Psoas muscle (tissue), 8 donors: ENCODE results near the gene TLE7. TPM values are rescaled to one million over a fixed set of nuclear protein-coding genes. Genes with fewer than 3 reads are reported as not detected.

Source experiments
- ATAC-seq, 4 donors: fragments of 200-7000 bp; cut with Tn5 transposase; one replicate each; pipeline ENCODE4 v1.9.1; 2020; ENCODE audit warnings: moderate library complexity in 3 of 4, mild to moderate bottlenecking in 2 of 4
- DNase-seq, 2 donors: peaks; one replicate each; pipeline ENCODE4 v3.0.0-alpha.2; 2020
- H3K27ac ChIP-seq: fragments of 200-600 bp; one replicate; pipeline ENCODE4 v1.8.0; 2022
- H3K27me3 ChIP-seq, 3 donors: fragments of 200-600 bp in 1 of 3; one replicate each; pipeline versions ENCODE4 v1.6.1 to v1.8.0; 2013 to 2022; ENCODE audit warnings: low read length in 2 of 3, mild to moderate bottlenecking in 2 of 3, moderate library complexity in 1 of 3; ENCODE audit not compliant: insufficient read depth in 3 of 3
- H3K36me3 ChIP-seq, 2 donors: fragments of 200-600 bp in 1 of 2; one replicate each; pipeline versions ENCODE4 v1.6.1 to v1.8.0; 2013 to 2022; ENCODE audit warnings: low read depth in 1 of 2, mild to moderate bottlenecking in 1 of 2, moderate library complexity in 1 of 2; ENCODE audit not compliant: insufficient read depth in 1 of 2
- H3K4me1 ChIP-seq: fragments of 200-600 bp; one replicate; pipeline ENCODE4 v1.8.0; 2022
- H3K4me3 ChIP-seq: fragments of 200-600 bp; one replicate; pipeline ENCODE4 v1.8.0; 2022; ENCODE audit warnings: mild to moderate bottlenecking
- H3K9me3 ChIP-seq: fragments of 200-600 bp; one replicate; pipeline ENCODE4 v1.8.0; 2022
- WGBS, 3 donors: extraction: QIAGEN DNeasy Blood & Tissue Kit; methylation state at CpG; one replicate each; pipeline versions ENCODE4 v1.1.6 to v1.1.7; 2013; 5-methylcytosine and 5-hydroxymethylcytosine counted together
- intact Hi-C, 2 donors: fragments of 100-400 bp; cut with DNase I; formaldehyde crosslinking; loops; one replicate each; pipeline versions ENCODE4 v1.11.0 to v1.14.2; 2022
- polyA plus RNA-seq, 3 donors: library from polyadenylated mRNA; stranded (reverse); fragments of 200-250 nt; gene quantifications; one replicate each; pipeline ENCODE4 v1.2.3, GENCODE V29; 2013
- total RNA-seq, 4 donors: library from RNA; stranded (reverse); fragmentation: NEBNext Ultra II Directional in 2 of 4; extraction: Animal tissue kit (Norgen Biotek cat#: 25700) in 2 of 4; gene quantifications; one replicate each; pipeline versions ENCODE4 v1.2.1 to v1.2.4, GENCODE V29; 2021 to 2023
- TF ChIP-seq, protein P1 (sequence below): fragments of 200-600 bp; IDR thresholded peaks from one replicate; pipeline ENCODE4 v1.8.0; 2022; ENCODE audit warnings: antibody characterized with exemption
- donor health status: healthy with polysubstance abuse.
- donor health status: DM: no; HTN: no; CAD: no; lungs with moderate emphysema.
- donor health status: Bipolar disorder and iron deficiency.
- donor health status: healthy.
- donor health status: DM: yes; HTN: yes; CAD: no.
- donor health status: DM: no; HTN: no; CAD: no.
- donor health status: DM: no; HTN: no; CAD: no.
- donor health status: DM: yes; HTN: yes; CAD: no.

Gene TLE7
- total and polyA plus RNA-seq, 7 donors = not detected

DNA sequence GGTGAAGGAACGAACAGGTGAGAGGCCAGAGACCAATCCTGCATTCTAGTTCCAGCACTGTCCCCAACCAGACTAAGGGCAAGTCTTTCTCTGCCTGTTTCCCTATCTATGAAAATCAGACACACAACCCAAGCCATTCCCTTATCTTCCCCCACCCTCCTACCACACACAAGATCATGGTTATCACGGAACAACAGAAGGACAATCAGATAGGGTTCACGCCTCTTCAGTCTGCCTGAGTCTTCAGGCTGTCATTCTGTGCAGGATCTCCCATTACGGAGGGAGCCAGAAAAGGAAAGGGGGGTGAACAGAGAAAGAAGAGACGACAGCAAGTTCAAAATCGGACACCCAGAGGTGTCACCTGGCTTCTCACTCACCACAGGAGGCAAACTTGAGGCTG lies 11.1 kb downstream of the TLE7 start:
- peaks cover 0 to 27% (median 6%) of the 10 kb centered on the region in 3 donors for H3K27me3 ChIP-seq
- H3K4me3 ChIP-seq = no peak overlapping the region
- no peaks in the 10 kb centered on the region for H3K9me3 ChIP-seq
- H3K4me1 ChIP-seq = no peaks in the 10 kb centered on the region
- intact Hi-C loops = no loop called here
- no peak overlapping the region for H3K27ac ChIP-seq
- DNase-seq = no peak
- H3K36me3 ChIP-seq = no peaks in the 10 kb centered on the region
- TF ChIP-seq, protein P1, sequence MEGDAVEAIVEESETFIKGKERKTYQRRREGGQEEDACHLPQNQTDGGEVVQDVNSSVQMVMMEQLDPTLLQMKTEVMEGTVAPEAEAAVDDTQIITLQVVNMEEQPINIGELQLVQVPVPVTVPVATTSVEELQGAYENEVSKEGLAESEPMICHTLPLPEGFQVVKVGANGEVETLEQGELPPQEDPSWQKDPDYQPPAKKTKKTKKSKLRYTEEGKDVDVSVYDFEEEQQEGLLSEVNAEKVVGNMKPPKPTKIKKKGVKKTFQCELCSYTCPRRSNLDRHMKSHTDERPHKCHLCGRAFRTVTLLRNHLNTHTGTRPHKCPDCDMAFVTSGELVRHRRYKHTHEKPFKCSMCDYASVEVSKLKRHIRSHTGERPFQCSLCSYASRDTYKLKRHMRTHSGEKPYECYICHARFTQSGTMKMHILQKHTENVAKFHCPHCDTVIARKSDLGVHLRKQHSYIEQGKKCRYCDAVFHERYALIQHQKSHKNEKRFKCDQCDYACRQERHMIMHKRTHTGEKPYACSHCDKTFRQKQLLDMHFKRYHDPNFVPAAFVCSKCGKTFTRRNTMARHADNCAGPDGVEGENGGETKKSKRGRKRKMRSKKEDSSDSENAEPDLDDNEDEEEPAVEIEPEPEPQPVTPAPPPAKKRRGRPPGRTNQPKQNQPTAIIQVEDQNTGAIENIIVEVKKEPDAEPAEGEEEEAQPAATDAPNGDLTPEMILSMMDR = no peak
- no peak for ATAC-seq
- WGBS, 3 donors = 71 to 73% (median 71%) methylated on average over 6 of the region's 6 CpGs

DNA sequence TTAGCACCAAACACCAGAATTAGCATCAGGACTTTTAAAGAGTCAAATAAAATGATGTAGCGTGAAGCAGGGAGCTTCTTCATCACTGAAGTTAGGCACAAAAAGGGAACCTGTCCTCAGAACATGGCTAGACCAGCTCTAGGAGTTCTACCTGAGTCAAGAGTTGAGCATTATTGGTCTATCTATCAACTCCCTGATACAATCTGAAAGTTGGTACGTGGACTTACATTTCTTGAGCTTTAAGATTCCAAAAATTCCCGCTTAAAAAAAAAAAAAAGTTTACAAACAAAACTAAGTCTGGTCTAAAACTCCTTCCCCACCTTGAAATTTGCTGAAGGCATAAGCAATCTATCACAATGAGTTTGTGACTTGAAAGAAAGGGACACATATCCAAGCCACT lies 12.3 kb downstream of the TLE7 start:
- WGBS, 3 donors = 68 to 79% (median 71%) methylated on average over 3 of the region's 3 CpGs
- no peaks in the 10 kb centered on the region for H3K36me3 ChIP-seq
- ATAC-seq (no peak), DNase-seq (no peak)
- no peaks in the 10 kb centered on the region for H3K9me3 ChIP-seq
- TF ChIP-seq, protein P1 = no peak
- no peaks in the 10 kb centered on the region for H3K4me1 ChIP-seq
- intact Hi-C loops = no loop called here
- H3K4me3 ChIP-seq = no peak overlapping the region
- no peak overlapping the region for H3K27ac ChIP-seq
- H3K27me3 ChIP-seq = peaks cover 0 to 28% (median 12%) of the 10 kb centered on the region in 3 donors

DNA sequence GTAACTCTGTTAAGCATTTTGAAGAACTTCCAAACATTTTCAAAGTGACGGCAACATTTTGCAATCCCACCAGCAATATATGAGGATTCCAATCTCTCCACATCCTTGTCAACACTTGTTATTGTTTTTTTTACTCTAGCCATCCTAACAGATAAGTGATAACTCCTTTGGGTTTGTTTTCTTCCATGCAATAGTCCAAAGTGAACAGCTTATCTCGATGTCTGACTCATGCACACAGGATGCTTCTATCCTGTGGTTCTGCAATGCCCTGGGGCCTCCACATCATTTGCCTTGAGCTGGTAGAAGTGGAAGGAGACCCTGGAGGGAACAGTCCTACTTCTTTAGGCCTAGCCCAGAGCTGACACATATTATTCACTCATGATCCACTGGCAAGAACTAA lies 13.0 kb downstream of the TLE7 start:
- ATAC-seq (no peak), DNase-seq (no peak)
- WGBS, 3 donors = 86 to 87% (median 86%) methylated on average over 2 of the region's 2 CpGs
- Histone ChIP-seq H3K27ac (no peak overlapping the region), H3K36me3 (no peaks in the 10 kb centered on the region), H3K27me3 (peaks cover 0 to 33% (median 13%) of the 10 kb centered on the region in 3 donors), H3K9me3 (no peaks in the 10 kb centered on the region), H3K4me3 (no peak overlapping the region), H3K4me1 (no peaks in the 10 kb centered on the region)
- TF ChIP-seq, protein P1 = no peak
- intact Hi-C loops = no loop called here

DNA sequence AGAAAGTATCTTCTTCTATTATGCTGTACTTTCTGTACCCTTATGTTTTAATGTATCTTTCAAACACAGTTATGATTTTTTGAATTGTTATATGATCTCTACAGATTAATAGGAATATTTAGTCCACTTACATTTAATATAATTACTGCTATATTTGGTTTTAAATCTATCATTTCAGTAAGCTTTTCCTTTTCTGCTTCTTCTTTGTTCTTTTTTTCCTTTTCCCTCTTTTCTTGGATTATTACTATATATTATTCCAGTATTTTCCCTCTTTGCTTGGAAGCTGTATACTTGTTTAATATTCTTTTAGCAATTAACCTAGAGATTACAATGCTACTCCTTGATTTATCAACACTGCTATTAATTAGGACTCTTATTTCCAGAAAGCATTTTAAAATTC lies 13.5 kb downstream of the TLE7 start:
- Histone ChIP-seq H3K9me3 (no peaks in the 10 kb centered on the region), H3K4me1 (no peaks in the 10 kb centered on the region), H3K27me3 (peaks cover 0 to 38% (median 13%) of the 10 kb centered on the region in 3 donors), H3K36me3 (no peaks in the 10 kb centered on the region), H3K4me3 (no peak overlapping the region), H3K27ac (no peak overlapping the region)
- intact Hi-C loops = no loop called here
- ATAC-seq (no peak), DNase-seq (no peak)
- TF ChIP-seq, protein P1 = no peak

DNA sequence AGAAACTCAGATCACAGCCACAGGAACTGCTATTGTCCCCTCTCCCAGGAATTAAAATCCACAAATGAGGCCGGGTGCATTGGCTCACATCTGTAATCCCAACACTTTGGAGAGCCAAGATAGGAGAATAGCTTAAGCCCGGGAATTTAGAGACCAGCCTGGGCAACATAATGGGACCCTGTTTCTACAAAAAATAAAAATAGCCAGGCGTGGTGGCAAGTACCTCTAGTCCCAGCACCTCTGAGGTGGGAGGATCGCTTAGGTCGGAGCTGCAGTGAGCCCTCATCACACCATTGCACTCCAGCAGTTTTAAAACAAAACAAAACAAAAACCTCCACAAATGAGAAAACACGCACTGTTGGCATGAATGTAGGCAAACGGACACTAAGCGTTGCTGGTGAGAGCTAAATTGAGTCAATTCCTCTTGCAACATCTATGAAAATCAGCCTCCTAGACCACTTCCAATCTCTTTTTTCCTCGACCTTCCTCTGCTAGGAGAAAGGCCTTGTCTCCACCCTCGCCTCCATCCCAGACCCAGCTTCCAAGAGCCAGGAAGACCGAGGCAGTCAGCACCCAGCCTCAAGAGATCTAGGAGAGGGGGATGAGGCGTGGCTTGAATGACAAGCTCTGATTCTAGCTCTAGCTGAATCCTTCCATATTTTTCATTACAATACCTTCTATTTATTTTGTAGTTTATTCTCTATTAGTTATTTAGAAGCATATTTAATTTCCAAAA lies 14.8 kb downstream of the TLE7 start:
- Histone ChIP-seq H3K9me3 (no peaks in the 10 kb centered on the region), H3K4me3 (no peak overlapping the region), H3K36me3 (no peaks in the 10 kb centered on the region), H3K27me3 (peaks cover 0 to 39% (median 15%) of the 10 kb centered on the region in 3 donors), H3K27ac (no peak overlapping the region), H3K4me1 (no peaks in the 10 kb centered on the region)
- no peak for ATAC-seq
- WGBS, 3 donors = 62 to 67% (median 63%) methylated on average over 12 of the region's 12 CpGs
- intact Hi-C loops = no loop called here
- TF ChIP-seq, protein P1 = no peak
- no peak for DNase-seq
